K562 (cell line): ENCODE data around the gene HEXIM1.

Experiments
- NFYB ChIP-seq: IDR thresholded peaks from 2 replicates; pipeline ENCODE4 v1.6.1; 2011; ENCODE audit warnings: mild to moderate bottlenecking, moderate library complexity; ENCODE audit not compliant: insufficient read length; ENCODE audit errors: extremely low read depth
- PHB2 ChIP-seq: fragments of 450-650 bp; IDR thresholded peaks from 2 replicates; pipeline ENCODE4 v1.6.1; 2017; ENCODE audit warnings: low read depth
- PTBP1 ChIP-seq: fragments of 200-400 bp; formaldehyde crosslinking; IDR thresholded peaks from 2 replicates; pipeline ENCODE4 v1.6.1; 2017; ENCODE audit warnings: low read depth, low read length
- SREBF1 ChIP-seq: fragments of 150-350 bp; IDR thresholded peaks from 2 replicates; pipeline ENCODE4 v1.6.1; 2014; ENCODE audit warnings: antibody characterized with exemption, low read depth, low read length, borderline replicate concordance
- TCF7L2 ChIP-seq: fragments of 150-350 bp; IDR thresholded peaks from 2 replicates; pipeline ENCODE4 v1.6.1; 2016; ENCODE audit warnings: low read depth, mild to moderate bottlenecking, low read length, moderate library complexity
- ZKSCAN3 ChIP-seq: fragments of 250-450 bp; sonication (Bioruptor Pico); IDR thresholded peaks from 2 replicates; pipeline ENCODE4 v1.4.0; 2020
- ZNF121 ChIP-seq: sonication (generic); formaldehyde crosslinking; conservative IDR thresholded peaks from 2 replicates; pipeline ENCODE4 v1.8.0; 2022; ENCODE audit warnings: missing genetic modification reagents
- ZNF41 ChIP-seq: fragments of 250-450 bp; sonication (Bioruptor Pico); conservative IDR thresholded peaks from 2 replicates; pipeline ENCODE4 v1.4.0; 2020; ENCODE audit warnings: mild to moderate bottlenecking
- TF ChIP-seq, protein P1 (sequence below): fragments of 450-650 bp; formaldehyde crosslinking; IDR thresholded peaks from 2 replicates; pipeline ENCODE4 v1.4.0; 2020; ENCODE audit warnings: mild to moderate bottlenecking

DNA sequence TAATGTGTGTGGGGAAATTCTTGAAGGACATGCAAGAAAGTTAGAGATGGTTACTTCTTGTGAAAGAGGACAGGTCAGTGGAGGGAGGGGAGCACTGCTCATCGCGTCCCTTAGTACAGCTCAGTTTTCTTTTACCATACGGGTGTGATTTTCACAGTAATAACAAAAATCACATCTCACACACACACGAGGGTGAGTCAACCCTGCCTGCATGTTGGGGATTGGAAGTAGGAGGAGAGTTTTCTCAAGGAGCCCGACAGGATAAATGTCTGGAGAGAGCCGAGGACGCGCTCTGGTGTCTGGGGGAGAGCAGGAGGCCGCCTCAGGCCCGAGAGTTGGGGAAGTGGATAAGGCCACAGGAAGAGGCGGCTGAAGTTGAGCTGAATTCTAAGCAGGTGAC is 32.4 kb upstream of the HEXIM1 start:
- TF ChIP-seq, protein P1, sequence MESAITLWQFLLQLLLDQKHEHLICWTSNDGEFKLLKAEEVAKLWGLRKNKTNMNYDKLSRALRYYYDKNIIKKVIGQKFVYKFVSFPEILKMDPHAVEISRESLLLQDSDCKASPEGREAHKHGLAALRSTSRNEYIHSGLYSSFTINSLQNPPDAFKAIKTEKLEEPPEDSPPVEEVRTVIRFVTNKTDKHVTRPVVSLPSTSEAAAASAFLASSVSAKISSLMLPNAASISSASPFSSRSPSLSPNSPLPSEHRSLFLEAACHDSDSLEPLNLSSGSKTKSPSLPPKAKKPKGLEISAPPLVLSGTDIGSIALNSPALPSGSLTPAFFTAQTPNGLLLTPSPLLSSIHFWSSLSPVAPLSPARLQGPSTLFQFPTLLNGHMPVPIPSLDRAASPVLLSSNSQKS = no peak
- TF ChIP-seq PHB2 = no peak
- TF ChIP-seq NFYB = no peak
- no peak for TF ChIP-seq ZNF41 (CRISPR knock-in tag)
- TF ChIP-seq TCF7L2 = no peak
- TF ChIP-seq SREBF1 = no peak
- no peak for TF ChIP-seq ZNF121
- TF ChIP-seq PTBP1 = no peak
- no peak for TF ChIP-seq ZKSCAN3 (CRISPR knock-in tag)
